ENCODE measurements around the gene KLF1.
"Not testable (repeated sequence)": the region's sequence is repeated elsewhere in the genome, so short reads cannot be mapped to it uniquely, and the experiment has no call there.

The KLF1 gene

DNA sequence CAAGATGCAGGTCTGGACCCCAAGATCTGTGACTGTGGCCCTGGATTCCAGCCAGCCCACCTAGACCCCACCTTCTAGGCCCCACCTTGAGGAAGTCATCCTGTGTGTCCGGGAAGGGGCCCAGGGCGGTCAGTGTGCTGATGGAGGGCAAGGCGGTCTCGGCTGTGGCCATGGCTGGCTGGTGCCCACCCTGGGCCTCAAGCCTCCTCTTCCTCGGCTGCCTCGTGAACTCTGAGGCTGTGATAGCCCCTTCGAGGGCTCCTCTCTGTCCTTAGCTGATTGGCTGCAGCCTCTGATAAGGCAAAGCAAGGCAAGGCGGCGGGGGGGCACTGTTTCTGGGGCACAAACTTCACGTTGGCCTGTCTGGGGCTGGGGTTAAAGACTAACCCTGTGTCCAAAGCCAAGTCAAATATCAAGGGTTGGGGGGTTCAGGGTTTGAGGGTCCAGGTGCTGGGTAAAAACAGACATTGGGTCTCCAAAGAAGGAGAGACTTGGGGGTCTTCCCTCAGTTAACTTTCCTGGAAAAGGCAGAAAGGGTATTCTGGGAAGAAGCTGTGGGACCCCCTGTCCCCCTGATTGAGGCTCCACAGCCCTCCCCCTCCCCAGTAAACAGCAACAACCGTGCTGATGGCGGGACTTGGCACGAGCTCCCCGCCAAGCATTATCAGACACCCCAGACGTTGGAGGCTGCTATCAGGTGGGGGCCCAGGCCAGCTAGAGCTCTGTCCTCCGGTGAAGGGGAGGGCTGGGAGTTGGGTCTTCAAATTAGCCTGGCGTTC, at the start of gene KLF1:
KLF1 (minus strand) TSS at position 233 of the 779 bp plus-strand sequence; CDS start at position 172, 61 bp downstream.
- no peak for DNase-seq

GRCh38 chr19:12936582-12936981, 49.6 kb upstream of the KLF1 start:
- no peak for DNase-seq

DNA sequence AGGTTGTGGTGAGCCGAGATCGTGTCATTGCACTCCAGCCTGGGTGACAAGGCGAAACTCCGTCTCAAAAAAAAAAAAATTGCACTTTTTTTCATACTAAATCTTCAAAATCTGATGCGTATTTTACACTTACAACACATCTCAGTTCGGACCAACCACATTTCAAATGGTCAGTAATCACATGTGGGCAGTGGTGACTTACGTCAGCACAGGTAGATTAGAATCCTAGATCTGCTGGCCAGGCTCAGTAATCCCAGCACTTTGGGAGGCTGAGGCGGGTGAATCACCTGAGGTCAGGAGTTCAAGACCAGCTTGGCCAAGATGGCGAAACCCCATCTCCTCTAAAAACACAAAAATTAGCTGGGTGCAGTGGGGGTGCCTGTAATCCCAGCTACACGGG, 48.1 kb upstream of the KLF1 start:
- DNase-seq: no peak

DNA sequence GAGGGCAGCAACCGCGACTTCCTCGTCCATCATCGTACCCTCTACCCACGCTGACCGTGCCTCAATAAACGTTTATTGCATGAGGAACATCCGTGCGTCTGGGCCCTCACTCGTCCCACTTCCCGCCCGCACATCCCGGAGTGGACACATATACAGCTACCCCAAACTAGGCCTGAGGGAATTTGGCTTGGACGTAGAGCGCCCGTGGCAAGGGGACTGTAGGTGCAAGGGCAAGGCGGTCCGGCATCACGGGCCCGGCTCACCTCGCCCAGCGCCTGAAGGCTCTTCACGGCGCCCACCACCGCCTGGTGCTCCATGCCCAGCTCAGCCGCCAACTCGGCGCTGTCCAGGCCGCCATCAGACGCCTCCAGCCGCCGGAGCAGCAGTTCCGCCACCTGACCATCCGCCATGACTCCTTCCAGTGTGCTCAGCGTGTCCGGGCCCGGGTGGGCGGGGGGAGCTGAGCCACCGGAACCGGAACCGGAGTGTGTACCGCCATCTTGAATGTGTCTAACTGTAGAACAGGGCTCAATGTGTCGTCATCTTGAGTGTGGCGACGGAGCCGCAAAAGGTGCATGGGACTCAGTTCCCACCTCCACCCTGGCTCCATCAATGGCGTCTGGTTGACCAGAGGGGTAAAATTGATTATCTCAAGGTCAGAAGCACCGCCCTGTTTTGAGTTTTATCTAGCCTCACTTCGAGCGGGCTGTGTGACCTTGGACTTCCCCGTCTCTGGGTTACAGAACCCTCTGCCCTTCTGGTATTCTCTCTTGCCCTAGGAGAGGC, 46.5 kb upstream of the KLF1 start, which contains the start of gene FARSA:
FARSA (minus strand) TSS at position 425 of the 786 bp plus-strand sequence; CDS start at position 410, 15 bp downstream.
- DNase-seq: peak; percentile 84

DNA sequence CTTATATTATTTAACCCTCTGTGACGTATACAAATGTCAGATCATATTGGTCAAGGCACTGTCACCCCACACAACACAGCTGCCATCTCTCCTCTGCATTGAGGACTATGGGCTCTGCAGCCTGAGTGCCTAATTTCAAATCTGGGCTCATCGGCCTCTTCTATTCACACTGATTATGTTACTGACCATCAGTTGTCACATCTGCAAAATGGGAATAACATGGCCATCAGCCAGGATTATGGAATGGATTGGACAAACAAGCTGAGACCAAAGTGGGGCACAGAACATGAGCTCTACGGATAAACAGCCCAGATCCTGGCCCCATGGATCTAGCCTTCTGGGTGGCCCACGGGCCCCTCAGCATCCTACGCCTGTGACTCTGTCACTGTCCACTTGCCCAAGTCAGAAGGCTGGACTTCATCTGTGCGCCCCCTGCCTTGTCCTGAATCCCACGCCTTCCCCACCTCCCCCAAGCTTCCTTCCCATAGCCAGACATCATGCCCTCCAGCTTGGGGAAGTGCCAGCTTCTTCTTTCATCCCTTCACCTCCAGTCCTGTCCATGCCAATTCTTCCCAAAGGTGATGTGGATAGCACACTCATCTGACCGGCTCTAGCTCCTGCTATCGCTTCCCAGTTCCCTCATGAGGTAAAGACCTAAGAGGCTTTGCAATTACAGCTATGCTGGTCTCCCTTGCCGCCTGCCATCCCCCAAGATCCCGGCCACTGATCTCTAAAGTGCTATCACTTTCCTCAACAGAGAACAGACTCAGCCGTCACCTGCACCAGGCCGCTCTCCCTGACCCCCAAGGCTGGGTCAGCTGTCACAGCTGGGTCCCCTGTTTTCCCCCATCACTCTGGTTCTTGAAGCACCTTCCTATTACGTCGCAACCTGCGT, 45.6 kb upstream of the KLF1 start:
- no peak for DNase-seq

GRCh38 chr19:12930002-12930645, 43.1 kb upstream of the KLF1 start:
- DNase-seq: no peak

DNA sequence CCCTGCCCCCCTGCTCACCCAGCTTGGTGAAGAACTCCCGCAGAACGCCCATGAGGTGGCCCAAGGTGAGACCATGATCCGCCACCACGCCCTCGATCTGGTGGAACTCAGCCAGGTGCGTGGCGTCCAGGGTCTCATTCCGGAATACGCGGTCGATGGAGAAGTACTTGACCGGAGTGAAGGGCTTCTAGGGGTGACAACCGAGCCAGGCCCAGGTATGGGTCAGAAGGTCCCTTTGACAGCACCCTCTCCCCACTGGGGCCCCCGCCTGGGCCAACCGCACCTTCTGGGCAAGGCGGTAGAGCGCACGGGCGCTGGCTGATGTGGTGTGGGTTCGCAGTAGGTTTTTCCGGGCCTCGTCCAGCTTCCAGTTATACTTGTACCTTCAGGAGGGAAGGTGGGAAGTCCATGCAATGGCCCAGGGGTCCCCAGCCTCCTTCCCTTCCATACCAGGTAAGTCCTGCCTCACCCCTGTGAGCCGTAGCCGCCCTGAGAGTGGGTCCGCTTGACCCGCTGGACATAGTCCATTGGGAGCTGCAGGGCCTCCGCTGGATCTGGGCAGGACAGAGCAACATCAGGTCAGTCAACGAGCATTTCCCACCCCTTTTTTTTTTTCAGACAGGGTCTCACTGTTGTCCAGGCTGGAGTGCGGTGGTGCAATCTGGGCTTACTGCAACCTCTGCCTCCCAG, 37.8 kb upstream of the KLF1 start:
- no peak for DNase-seq

GRCh38 chr19:12922959-12923358, 36.0 kb upstream of the KLF1 start:
- DNase-seq: no peak

- no peak for DNase-seq
Measured at GRCh38 chr19:12921047-12921446, 34.0 kb upstream of the KLF1 start.

- DNase-seq: no peak
Measured at GRCh38 chr19:12918253-12918652, 31.3 kb upstream of the KLF1 start.

DNA sequence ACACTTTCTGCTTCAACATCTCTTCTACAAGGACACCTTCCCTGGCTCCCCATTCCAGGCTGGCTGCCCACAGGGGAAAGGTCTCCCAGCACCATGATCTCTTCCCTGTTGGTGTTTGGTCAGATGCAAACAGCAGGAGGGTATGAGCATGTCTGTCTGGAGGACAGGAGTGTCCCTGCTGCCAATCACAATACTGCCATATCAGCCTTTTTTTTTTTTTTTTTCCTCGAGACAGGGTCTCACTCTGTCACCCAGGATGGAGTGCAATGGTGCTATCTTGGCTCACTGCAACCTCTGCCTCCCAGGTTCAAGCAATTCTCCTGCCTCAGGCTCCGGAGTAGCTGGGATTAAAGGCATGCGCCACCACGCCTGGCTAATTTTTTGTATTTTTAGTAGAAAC, 28.9 kb upstream of the KLF1 start:
- not testable (repeated sequence) for DNase-seq

DNA sequence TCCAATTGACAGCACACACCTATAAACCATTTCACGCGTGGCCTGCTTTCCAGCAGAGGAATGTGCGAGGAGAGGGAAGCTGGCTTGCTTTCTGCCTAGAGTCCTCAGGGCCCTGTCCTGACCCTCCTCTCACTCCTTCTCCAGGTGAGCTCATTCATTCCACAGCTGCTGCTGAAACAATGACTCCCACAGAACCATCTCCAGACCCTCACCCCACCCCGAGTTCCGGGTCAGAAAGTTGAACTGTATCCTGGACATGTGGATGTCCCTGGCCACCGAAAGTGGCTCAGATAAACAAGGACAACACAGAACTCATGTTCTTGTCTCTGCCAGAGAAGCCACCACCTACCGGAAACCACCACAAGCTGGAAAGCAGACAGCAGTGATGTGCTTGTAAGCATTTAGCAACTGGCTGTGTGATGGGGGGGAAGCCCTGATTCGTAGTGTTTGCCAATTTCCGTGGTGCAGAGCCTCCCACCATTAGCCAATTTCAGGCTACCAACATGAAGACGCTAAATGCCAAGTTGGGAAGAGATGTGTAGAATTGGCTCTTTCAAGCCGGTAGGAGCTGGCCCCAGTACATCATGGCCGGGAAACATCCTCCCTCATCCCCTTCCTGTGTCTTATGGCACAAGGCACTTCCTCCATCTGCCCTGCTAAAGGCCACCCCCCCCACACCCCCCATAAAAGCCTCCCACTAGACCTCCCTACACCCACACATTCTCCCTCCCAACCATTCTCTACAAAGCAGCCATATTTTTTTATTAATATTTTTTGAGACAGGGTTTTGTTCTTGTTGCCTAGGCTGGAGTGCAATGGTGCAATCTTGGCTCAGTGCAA, 27.1 kb upstream of the KLF1 start:
- no peak for DNase-seq

DNA sequence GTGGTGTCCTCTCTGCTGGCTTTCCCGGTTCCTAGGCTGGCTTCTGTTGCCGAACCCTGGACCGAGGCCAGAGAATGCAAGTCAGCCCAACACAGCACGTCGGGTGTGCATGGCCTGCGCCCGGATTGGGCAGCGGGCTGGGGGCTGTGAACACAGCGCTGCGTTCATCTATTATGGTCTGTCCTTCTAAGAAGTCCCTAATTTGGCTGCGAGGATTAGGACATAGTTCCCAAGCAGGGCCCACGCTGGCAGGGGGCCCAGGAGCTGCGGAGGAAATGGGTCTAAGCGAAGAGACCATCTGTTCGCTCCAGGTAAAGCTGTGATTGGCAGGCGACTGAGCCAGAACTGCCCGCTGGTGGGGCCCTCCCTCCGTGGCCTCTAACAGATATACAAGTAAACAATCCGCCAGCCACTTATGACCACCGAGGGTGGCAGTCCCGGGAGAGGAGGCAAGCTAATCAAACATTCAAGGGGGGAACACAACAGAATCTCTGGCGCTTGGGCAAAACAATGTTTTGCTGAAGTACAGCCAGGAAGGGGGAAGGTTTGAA, 26.1 kb upstream of the KLF1 start:
- DNase-seq: no peak

DNA sequence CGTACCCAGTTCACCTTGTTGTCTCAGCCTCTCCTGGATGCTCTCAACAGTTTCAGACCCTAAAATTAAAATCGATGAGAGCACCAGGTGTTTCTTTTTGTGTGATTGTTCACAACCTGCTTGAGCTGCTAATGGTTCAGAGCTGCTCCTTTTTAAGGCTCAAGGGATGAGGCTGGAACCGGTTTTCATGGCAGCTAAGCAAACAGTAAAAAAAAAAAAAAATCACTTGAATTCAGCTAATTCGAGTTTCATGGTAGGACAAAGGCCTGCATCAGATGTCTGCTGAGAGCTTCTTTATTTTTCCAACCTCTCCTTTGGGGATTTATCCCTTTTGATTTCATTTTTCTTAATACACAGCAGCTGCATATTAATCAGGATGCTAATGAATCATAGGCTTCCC, 25.6 kb upstream of the KLF1 start:
- DNase-seq: no peak

DNA sequence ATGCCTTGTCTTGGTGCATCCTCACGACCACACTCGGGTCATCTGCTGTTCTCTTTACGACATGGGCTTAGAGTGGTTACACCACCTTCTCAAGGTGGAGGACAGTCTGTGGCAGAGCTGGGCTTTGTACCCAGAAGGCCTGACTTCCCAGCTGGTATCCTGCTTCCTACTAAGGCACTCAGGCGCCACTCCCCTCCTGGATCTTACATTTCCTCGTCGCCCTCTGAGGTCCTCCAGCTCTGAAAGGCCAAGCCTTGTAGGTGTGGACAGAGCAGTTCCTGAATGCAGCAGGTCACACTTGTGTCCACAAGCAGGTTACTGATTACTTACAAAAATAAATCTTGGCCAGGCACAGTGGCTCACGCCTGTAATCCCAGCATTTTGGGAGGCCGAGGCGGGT, 20.2 kb upstream of the KLF1 start:
- no peak for DNase-seq

GRCh38 chr19:12899891-12900518, 13.0 kb upstream of the KLF1 start:
- no peak for DNase-seq

DNA sequence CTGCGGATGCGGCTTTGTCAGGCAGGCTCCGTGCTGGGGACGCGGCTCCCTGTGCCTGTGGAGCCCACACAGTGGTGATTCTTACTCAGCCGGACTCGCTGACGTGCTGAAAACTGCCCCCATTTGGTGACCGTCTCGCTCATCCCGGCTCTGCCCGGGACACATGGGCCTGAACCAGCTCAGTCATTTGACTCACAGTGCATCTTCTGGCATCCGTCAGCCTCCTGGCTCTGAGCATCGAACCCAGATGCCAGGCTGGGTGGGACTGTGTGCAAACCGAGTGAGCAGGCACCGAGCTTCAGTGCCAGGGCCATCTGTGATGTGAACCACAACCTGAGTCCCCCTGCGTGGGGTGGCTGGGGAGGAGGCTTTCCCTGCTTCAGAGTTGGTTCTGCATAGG, 9.5 kb upstream of the KLF1 start:
- DNase-seq: no peak

DNA sequence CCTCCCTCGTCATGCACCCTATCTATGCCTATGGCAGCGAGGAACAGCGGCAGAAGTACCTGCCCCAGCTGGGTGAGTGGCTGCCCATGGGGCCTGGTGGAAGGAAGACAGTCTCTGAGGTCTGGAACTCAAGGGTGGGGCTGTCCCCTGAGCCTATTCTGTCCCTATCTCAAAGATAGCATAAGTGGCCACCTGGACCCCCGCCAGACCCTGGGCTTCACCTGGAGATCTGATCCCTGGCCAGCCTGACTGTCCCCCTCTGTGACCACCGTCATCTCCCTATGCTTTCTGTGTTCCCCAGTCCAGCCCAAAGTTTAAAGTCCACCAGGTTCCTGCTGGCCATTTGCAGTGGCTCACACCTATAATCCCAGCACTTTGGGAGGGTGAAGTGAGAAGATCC, 6.6 kb upstream of the KLF1 start:
- DNase-seq: no peak

GRCh38 chr19:12891553-12892021, 4.6 kb upstream of the KLF1 start:
- DNase-seq: no peak
